DMS53 (cell line): ENCODE measurements around the gene HOXD4.
A peak's percentile ranks its signal among the peaks of the same experiment; 100 is the strongest.

Experiments used
- DNase-seq: peaks from one replicate; lab custom pipeline; 2025; lab: John Stamatoyannopoulos, UW

Gene HOXD4

DNA sequence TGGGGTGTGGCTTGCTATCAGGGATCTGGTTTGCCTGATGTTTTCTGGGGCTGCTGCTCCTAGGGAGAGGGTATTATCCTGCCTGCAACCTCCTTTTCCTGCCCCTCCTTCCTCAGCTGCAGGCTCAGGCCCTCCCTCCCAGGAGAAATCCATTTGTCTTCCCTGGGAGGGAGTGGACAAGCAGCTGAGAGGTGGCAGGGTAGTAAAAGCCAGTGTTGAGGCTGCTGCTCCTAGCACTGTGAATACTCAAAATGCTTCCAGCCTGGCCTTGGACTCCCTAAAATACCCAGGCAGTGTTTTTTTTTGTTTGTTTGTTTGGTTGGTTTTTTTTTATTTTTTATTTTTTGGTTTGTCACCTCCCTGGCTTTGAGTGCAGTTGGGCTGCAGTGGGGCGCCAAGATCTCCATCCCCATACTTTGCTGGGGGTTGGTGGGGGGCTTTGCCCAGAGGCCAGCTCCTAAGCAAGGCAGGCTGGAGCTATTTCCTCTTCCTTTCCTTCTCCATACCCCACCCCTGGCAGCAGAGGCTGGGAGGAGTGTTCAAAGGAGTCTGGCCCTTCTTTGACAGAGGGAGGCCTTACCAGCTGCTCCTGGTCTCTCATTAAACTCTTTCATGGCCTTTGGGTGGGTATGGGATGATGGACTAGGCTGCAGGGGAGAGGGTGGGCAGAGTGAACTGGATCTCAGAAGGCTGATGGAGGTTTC is 19.4 kb downstream of the HOXD4 start:
- DNase-seq: no peak

DNA sequence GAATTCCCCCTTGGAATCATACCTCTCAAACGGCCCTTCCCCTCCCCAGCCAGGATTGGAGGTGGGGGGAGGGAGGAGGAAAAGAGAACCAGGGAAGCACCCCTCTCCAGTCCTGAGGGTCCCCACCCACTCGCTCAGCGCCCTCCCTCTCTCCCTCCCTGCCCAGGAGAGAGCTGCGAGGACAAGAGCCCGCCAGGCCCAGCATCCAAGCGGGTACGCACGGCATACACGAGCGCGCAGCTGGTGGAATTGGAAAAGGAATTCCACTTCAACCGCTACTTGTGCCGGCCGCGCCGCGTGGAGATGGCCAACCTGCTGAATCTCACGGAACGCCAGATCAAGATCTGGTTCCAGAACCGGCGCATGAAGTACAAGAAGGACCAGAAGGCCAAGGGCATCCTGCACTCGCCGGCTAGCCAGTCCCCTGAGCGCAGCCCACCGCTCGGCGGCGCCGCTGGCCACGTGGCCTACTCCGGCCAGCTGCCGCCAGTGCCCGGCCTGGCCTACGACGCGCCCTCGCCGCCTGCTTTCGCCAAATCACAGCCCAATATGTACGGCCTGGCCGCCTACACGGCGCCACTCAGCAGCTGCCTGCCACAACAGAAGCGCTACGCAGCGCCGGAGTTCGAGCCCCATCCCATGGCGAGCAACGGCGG is 20.1 kb downstream of the HOXD4 start:
- peak; percentile 56 for DNase-seq

DNA sequence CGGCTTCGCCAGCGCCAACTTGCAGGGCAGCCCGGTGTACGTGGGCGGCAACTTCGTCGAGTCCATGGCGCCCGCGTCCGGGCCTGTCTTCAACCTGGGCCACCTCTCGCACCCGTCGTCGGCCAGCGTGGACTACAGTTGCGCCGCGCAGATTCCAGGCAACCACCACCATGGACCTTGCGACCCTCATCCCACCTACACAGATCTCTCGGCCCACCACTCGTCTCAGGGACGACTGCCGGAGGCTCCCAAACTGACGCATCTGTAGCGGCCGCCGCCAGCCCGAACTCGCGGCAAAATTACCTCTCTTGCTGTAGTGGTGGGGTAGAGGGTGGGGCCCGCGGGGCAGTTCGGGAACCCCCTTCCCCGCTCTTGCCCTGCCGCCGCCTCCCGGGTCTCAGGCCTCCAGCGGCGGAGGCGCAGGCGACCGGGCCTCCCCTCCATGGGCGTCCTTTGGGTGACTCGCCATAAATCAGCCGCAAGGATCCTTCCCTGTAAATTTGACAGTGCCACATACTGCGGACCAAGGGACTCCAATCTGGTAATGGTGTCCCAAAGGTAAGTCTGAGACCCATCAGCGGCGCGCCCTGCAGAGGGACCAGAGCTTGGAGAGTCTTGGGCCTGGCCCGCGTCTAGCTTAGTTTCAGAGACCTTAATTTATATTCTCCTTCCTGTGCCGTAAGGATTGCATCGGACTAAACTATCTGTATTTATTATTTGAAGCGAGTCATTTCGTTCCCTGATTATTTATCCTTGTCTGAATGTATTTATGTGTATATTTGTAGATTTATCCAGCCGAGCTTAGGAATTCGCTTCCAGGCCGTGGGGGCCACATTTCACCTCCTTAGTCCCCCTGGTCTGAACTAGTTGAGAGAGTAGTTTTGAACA is 20.9 kb downstream of the HOXD4 start:
- no peak for DNase-seq

DNA sequence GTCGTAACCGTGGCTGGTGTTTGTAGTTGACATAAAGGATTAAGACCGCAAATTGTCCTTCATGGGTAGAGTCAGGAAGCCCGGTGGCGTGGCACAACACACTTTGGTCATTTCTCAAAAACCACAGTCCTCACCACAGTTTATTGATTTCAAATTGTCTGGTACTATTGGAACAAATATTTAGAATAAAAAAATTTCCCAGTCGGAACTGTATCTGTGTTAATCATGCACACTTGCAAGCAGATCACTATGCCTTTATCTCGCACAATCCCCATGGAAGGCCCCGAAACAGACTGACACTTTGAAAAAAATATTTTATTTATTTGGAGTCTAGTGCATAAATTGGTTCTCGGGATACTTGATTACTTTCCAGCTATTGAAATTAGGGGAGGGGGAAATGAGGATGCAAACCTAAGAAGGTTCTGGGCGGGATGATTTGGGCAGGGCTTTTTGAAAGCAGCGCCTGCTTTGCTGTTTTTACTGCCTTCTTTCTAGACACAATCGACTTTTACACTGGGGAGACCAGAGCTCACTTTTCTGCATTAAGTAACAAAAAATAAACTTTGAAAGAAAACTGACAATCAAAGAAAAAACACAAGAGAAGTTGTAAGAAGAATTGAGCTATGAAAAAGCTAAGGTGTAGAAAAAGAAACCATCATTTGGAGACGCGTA is 21.7 kb downstream of the HOXD4 start:
- no peak for DNase-seq

DNA sequence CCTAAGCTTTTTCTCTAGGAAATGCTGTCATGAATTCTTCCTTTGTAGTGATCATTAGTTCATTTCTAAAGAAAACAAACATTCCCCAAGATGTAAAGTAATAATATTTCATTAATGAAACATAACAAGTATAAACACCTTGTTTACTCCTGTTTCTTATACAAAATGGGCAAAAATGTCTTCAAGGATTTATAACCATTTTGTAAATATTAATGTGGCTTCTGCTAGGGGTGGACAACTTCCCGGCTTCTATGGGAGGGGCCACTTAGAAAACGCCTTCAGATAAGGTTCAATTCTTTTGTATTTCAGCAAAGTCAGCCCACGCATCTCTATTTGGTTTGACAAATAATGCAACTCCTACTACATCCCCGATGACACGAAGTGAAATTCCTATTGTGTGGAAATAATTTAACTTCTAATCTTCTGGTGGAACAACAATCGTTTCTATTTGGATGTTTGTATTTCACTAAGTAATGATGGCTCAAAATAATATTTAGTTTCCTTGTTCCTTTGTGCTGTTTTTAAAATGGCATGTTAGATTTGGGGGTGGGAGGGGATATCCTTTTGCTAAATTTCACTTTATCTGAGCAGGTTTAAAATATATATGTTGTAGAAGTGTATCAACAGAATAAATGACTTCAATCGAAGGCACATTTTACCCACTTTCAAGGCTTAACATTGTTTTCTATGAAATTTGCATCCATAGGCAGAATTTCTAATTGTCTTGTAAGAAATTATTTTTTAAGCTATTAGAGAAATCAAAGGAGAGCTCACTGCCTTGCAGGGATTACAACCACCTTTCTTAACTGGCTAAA is 22.4 kb downstream of the HOXD4 start:
- DNase-seq: no peak

DNA sequence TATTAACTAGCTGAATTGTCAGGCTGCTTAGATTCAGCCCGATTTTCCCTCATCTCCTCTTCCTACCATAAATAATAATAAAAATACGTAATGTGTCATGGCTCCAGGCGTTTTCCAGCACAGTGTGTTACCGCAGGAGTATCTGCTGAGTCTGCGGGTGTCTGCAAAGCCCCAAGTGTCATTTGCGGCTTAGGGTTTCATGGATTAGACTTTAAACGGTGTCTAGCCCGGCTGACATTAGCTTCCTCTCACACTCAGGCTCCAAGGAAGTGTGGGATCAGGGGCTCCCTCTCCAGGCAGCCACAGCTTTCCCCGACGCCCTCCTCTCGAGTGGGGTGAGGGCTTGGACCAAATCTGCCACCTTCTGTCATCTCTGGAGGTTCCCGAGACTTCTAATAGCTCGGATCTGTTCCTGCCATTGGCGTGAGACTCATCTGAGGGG is 23.1 kb downstream of the HOXD4 start:
- DNase-seq: peak; percentile 58

DNA sequence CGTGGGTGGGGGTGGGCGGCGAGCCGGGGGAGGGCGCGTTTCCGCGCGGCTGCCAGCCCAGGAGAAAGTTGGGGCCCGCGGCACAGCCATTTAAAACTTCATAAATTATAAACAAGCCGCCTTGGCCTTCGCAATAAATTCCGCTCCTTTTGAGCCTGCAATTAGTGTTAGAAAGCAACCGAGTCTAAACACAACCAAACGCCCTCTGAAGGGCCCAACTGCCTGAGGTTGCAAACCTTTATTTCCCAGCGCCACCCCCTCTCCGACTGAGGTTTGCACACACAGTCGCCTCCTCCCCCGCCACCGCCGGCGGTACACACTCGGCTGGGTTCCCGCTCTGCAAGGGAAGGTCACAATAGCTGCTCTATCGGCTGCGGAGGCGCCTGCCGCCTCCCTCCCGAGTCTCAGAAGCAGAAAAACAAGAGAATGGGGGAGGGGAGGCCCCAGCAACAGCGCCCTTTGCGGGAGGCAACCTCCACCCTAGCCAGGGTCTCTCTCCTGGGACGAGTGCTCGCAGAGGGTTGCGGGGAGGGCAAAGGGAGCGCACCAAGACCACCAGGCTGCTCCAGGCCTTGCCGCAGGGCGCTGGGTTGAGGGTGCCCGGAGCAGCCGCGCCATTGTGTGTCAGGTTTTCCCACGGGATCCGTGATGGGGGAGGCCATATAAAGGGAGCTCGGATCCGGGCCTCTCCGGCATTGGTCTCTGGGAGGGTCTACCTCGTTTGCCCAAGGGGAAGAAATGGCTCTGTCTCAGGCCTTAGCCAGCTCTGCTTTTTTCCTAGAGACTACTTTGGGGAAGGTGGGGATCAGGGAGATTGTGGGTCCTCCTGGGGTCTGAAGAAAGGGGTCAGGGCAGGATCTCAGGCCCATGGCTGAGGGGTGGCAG is 23.7 kb downstream of the HOXD4 start:
- DNase-seq: no peak

DNA sequence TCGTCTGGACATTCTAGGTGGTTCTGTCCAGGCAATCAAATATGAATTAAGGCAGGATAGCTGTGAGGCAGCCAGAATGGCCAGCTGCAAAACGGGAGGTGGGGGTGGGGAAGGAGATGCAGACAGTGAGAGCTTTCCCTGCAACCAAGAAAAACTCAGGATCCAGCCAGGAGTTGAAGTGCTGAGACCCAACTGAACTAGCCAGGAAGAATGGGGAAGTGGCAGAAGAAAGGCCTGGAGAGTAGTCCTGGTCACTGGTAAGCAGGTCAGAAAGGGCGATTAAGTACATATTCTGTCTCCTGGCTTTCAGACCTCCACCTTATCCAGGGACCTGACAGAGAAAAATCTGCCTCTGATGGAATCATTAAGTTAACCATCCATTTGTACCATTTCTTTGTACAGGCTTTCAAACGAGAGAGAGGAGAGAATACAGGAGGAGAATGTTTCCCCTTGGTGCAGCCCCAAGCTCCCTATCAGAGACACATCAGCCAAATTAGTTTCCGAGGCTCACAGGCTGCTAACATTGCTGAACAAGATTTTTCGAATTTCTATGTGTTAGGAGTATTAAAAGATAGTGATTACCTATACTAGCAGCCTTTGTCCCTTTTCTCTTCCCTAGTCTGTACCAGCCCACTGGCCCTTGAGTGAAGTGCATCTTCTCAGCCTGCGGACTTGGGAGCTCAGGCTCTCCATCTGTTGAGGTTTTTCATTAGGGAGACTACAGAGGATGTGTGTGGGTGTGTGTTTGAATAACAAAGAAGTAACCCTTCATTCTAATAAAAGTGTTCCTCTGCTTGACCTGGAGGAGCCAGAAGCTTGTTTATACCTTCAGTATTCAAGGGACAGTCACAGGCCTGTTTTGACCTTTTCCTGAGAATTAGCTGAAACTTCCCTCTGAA is 24.6 kb downstream of the HOXD4 start:
- no peak for DNase-seq

DNA sequence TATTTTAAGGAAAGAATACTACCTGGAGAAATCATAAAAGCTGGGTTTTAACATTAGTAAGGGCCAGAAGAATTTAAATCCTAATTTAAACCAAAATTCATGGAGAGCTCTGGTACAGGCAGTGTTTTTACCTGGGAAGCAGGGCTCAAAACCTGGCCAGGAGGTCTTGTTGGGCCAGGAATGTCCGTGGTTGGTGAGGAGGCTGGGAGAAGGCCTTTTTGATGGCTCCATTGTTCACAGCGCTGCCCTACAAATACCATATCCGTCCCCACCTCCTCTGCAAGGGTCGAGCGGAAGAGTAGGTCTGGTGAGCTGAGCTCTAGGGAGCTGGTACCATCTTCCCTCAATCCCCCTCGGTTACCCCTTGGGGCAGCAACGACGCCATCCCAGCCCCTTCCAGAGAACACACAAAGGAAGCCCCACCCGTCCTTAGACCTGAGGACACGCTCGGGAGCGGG is 26.3 kb downstream of the HOXD4 start:
- no peak for DNase-seq

DNA sequence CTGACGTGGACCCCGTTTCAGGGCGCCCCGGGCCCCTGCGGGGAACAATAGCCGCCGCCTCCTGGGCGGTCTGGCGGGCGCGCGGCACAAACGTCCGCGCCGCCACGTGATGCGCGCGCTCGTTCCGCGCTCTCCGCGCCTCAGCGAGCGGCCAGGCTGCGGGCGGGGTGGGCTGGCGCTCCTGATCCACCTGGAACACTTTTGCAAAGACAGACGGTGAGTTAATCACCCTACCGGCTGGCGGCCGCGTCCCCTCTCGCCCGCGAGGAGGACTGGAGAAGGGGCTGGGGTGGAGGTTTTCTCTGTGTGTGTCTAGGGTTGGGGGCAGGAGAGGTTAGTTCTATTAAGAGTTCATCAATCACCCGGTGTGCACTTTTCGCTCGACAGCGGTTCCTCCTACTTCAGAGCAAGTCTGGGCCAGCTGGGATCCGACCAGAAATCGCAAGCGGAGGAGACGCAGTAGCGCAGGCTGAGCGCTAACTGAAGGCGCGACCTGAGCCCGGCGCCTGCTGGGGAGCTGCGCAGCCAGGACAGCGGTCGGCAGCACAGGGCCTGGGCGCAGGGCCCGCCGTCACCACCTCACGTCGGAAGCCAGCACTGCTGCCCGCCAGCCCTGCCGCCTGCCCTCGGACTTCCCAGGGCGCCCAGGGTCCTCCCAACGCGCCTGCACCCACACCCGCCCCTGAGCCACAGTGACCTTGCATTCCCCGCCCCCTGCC is 26.8 kb downstream of the HOXD4 start:
- DNase-seq: no peak

DNA sequence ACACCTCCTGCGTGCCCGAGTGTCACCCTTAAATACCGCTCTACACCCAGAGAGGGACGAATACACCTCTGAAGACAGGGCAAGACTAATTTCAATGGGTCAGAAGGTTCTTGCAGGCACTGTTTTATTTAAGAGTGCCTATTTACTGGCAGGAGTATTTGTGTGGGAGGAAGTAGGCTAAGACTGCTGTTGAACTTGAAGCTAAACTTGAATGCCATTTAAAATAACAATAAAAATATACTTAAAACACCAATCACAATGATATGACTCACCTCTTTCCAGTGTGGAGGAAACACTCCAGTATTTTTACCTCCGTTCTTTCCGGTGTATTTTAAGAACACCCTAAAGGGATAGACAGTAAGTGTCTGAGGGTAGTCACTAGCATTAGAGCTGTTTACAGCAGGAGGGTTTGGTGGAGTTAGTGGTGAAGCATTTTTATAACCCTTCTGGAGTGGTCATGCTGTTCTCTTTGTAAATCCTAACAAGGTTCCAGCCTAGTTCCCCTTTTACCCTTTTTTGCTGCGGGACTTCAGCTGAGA is 27.5 kb downstream of the HOXD4 start:
- DNase-seq: no peak

DNA sequence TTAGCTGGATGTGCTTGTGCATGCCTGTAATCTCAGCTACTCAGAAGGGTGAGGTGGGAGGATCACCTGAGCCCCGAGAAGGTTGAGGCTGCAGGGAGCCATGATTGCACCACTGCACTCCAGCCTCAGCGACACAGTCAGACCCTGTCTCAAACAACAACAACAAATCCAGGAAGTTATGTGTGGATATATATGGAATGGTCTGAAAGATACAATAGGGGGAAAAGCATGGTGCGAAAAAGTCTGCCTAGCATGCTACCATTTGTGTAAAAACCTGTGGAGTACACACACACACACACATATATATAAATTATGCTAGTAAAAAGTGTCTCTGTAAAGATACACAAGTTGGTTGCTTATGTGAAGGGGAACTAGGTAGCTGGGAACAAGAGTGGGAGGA is 30.2 kb downstream of the HOXD4 start:
- no peak for DNase-seq

DNA sequence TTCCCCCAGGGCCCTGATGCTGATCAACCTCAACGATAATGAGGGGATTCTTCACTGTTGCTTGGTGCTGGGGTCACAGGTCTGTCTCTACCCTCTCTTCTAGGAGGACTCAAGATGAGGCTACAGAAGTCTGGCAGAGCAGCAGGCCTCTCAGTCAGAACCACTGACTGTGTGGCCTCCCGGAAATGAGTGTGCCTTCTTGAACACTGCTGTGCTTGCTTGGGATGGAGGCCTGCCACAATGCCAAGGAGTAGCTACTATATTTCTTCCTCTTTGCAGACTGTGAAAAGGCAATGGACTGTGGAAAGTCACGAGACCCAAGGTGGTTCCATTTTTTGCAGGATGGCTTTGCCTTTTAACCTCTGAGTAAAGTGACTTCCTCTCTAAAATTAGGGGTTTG is 31.3 kb downstream of the HOXD4 start:
- DNase-seq: no peak

DNA sequence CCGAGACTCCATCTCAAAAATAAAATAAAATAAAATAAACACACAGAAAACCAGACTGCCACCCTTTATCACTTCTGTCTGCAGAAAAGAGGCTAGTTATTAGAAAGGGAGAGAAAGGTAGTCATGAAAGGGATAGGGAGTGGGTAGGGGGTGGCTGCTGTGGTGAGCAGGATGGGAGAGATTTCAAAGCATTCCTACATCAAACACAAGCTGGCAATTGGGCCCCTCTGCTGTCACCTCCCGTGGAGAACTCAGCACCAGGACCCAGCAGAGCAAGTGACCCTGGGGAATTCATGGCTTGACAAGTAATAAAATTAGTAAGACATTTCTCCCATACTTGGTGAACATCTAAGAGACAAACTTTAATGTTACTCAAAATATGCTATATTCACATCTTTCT is 33.4 kb downstream of the HOXD4 start:
- DNase-seq: no peak

DNA sequence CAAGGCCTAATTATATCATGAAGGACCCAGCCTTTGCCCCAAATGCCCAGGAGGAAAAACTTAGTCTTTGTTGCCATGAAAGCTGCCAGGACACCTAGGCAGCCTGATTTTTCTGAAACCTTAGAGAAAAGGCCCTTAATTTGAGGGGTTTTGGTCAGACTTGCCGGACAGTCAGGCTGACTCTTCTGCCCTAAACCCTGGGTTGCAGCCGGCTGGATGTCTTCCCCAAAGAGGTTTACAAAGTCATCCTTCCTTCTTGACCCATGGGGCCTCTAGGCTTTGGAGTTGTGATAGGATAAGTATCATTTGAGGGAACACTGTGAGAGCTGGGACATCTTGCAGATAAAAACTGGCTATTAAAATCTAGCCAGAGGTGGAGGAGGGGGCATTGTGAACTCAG is 34.7 kb downstream of the HOXD4 start:
- DNase-seq: no peak

DNA sequence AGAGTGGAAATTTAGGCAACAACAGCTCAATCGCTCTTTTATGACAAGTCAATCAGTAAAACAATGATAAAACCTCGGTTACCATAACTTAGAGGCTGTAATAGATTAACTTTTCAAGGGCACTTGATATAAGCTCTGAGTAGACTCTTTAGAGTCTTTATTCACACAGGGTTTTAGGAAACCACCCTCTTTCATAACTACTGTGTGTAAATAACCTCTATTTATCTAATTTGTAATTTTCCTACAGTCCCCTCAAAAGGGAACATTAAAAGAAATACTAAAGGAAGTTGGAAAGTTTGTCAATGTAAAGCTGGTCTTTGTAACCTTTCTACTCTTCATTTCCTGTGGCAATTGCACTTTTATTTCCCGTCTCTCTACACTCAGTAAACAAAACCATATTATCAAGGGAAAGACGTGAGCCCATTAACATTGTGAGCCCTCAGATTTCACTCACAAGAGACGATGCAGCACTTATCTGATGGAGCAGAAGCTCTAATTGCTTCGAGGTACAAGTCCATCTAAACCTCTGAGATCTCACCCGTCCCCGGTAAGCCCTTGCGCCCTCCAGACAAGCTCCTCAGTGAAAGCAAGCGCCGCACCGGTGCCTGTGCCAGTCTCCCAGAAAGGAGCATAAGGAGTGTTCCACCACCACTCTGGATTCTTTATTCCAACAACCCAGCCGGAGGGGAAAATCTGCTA is 36.0 kb downstream of the HOXD4 start:
- DNase-seq: peak; percentile 74

DNA sequence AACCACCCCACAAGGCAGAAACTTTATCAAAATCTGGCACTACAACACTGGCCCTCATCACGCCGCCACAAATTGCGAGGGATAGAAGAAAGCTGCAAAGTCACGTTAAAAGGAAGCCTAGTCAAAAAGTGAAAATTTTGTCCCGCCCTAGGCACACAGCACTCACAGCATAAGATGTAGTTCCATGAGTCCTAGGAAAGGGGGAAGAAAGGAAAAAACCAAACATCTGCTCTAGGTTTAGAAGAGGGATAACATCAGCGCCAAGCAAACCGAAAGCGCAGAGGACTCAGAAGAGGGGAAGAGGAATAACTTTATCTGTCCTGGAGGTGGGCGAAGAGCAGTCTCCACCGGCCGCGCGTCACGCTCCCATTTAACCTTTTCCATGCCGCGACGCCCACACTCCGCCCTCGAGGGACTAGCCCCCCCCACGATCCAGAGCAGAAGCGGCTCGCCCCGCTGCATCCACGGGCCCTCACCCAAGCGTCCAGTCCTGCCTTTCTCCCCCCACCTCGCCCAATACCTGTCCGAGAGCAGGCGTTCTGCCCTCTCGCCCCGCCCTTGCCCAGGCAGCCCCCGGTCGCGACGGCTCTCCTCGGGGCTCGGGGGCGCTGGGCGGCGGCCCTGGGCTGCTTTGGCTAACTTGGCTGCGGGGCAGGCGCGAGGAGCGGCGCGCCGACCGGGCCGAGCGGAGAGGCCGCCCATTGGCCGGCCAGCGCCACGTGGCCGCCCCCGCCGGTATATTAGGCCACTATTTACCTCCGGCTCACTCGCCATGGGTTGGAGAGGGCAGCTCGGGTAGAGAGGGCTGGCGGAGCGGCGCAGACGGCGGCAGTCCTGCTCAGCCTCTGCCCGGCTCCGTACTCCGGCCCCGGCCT is 36.8 kb downstream of the HOXD4 start, which contains the start of gene HOXD1:
Gene HOXD1, plus strand, starts transcription at position 770 of the 875 bp plus-strand sequence. CDS start 134 bp downstream, outside the sequence.
- DNase-seq: peak; percentile 93
